ENCODE results near the gene ATP6AP1.
"Not testable (repeated sequence)": the region's sequence is repeated elsewhere in the genome, so short reads cannot be mapped to it uniquely, and the experiment has no call there.

ATP6AP1 gene

GRCh38 chrX:154383359-154384283 lies 44.9 kb upstream of the ATP6AP1 start:
- no peak overlapping the region for H3K4me2 ChIP-seq (ENCODE audit: low read length)
- no peak overlapping the region for H2AFZ ChIP-seq (ENCODE audit: low read depth, low read length)
- H4K20me1 ChIP-seq (ENCODE audit: insufficient read depth, low read length): no peaks in the 10 kb centered on the region
- peaks cover 11% of the 10 kb centered on the region for H3K4me1 ChIP-seq (ENCODE audit: low read length)
- H3K27ac ChIP-seq (ENCODE audit: low read length): no peak overlapping the region
- no peak for TF ChIP-seq CTCF (IDR thresholded peaks at IDR 0.05; ENCODE audit: low read depth, low read length)
- TF ChIP-seq EZH2phosphoT487 (IDR thresholded peaks at IDR 0.05; ENCODE audit: low read depth): no peak
- no peak overlapping the region for H3K9ac ChIP-seq (ENCODE audit: low read length)
- no peaks in the 10 kb centered on the region for H3K27me3 ChIP-seq (ENCODE audit: low read depth, low read length)
- no peaks in the 10 kb centered on the region for H3K9me3 ChIP-seq (ENCODE audit: insufficient read depth, low read length)
- H3K36me3 ChIP-seq (replicated peaks; ENCODE audit: low read depth, low read length): peaks cover 13% of the 10 kb centered on the region
- peaks cover 18% of the 10 kb centered on the region for H3K79me2 ChIP-seq (ENCODE audit: low read length)
- no peak overlapping the region for H3K4me3 ChIP-seq (ENCODE audit: low read length)

GRCh38 chrX:154384284-154384892 lies 44.1 kb upstream of the ATP6AP1 start:
- Histone ChIP-seq H2AFZ (ENCODE audit: low read depth, low read length) (no peak overlapping the region), H3K27me3 (ENCODE audit: low read depth, low read length) (no peaks in the 10 kb centered on the region), H3K79me2 (ENCODE audit: low read length) (peaks cover 16% of the 10 kb centered on the region), H3K9me3 (ENCODE audit: insufficient read depth, low read length) (no peaks in the 10 kb centered on the region), H3K4me1 (ENCODE audit: low read length) (peaks cover 11% of the 10 kb centered on the region), H3K4me2 (ENCODE audit: low read length) (no peak overlapping the region), H3K27ac (ENCODE audit: low read length) (no peak overlapping the region), H3K4me3 (ENCODE audit: low read length) (no peak overlapping the region), H3K36me3 (replicated peaks; ENCODE audit: low read depth, low read length) (peaks cover 13% of the 10 kb centered on the region), H3K9ac (ENCODE audit: low read length) (no peak overlapping the region), H4K20me1 (ENCODE audit: insufficient read depth, low read length) (no peaks in the 10 kb centered on the region)
- TF ChIP-seq CTCF (IDR thresholded peaks at IDR 0.05; ENCODE audit: low read depth, low read length): peak; percentile 47
- no peak for TF ChIP-seq EZH2phosphoT487 (IDR thresholded peaks at IDR 0.05; ENCODE audit: low read depth)

GRCh38 chrX:154388094-154388493 lies 40.4 kb upstream of the ATP6AP1 start:
- H3K79me2 ChIP-seq (ENCODE audit: low read length); H3K4me1 ChIP-seq (ENCODE audit: low read length); H4K20me1 ChIP-seq (ENCODE audit: insufficient read depth, low read length); H3K4me3 ChIP-seq (ENCODE audit: low read length); H3K9ac ChIP-seq (ENCODE audit: low read length); H3K27me3 ChIP-seq (ENCODE audit: low read depth, low read length); H3K9me3 ChIP-seq (ENCODE audit: insufficient read depth, low read length); H3K4me2 ChIP-seq (ENCODE audit: low read length); H3K36me3 ChIP-seq (replicated peaks; ENCODE audit: low read depth, low read length); H3K27ac ChIP-seq (ENCODE audit: low read length); H2AFZ ChIP-seq (ENCODE audit: low read depth, low read length): not testable (repeated sequence)

- not testable (repeated sequence) for H2AFZ ChIP-seq (ENCODE audit: low read depth, low read length); H3K27ac ChIP-seq (ENCODE audit: low read length); H3K27me3 ChIP-seq (ENCODE audit: low read depth, low read length); H4K20me1 ChIP-seq (ENCODE audit: insufficient read depth, low read length); H3K4me2 ChIP-seq (ENCODE audit: low read length); H3K4me3 ChIP-seq (ENCODE audit: low read length); H3K9ac ChIP-seq (ENCODE audit: low read length); H3K79me2 ChIP-seq (ENCODE audit: low read length); H3K9me3 ChIP-seq (ENCODE audit: insufficient read depth, low read length); H3K36me3 ChIP-seq (replicated peaks; ENCODE audit: low read depth, low read length); H3K4me1 ChIP-seq (ENCODE audit: low read length)
These were observed 39.8 kb upstream of the ATP6AP1 start for GRCh38 chrX:154388649-154389048.

- not testable (repeated sequence) for H3K27ac ChIP-seq (ENCODE audit: low read length); H3K79me2 ChIP-seq (ENCODE audit: low read length); H3K4me3 ChIP-seq (ENCODE audit: low read length); H3K9me3 ChIP-seq (ENCODE audit: insufficient read depth, low read length); H2AFZ ChIP-seq (ENCODE audit: low read depth, low read length); H3K9ac ChIP-seq (ENCODE audit: low read length); H3K36me3 ChIP-seq (replicated peaks; ENCODE audit: low read depth, low read length); H4K20me1 ChIP-seq (ENCODE audit: insufficient read depth, low read length); H3K4me2 ChIP-seq (ENCODE audit: low read length); H3K4me1 ChIP-seq (ENCODE audit: low read length); H3K27me3 ChIP-seq (ENCODE audit: low read depth, low read length)
These were observed 38.4 kb upstream of the ATP6AP1 start for GRCh38 chrX:154389812-154390747.

GRCh38 chrX:154396363-154396762 lies 32.1 kb upstream of the ATP6AP1 start:
- peaks cover 26% of the 10 kb centered on the region for H3K79me2 ChIP-seq (ENCODE audit: low read length)
- H3K4me3 ChIP-seq (ENCODE audit: low read length); H4K20me1 ChIP-seq (ENCODE audit: insufficient read depth, low read length); H2AFZ ChIP-seq (ENCODE audit: low read depth, low read length); H3K9ac ChIP-seq (ENCODE audit: low read length); H3K27me3 ChIP-seq (ENCODE audit: low read depth, low read length); H3K27ac ChIP-seq (ENCODE audit: low read length); H3K4me2 ChIP-seq (ENCODE audit: low read length); H3K9me3 ChIP-seq (ENCODE audit: insufficient read depth, low read length): not testable (repeated sequence)
- peaks cover 26% of the 10 kb centered on the region for H3K36me3 ChIP-seq (replicated peaks; ENCODE audit: low read depth, low read length)
- peaks cover 11% of the 10 kb centered on the region for H3K4me1 ChIP-seq (ENCODE audit: low read length)
